ENCODE data around the gene CCDC85A. TPM values are rescaled to one million over a fixed set of nuclear protein-coding genes. Genes with fewer than 3 reads are reported as not detected.

Gene CCDC85A
- total and polyA plus RNA-seq, 2 experiments from 2014 or later = 0.21 to 0.24 TPM

GRCh38 chr2:56325661-56326345, 142.0 kb downstream of the CCDC85A start:
- no peaks in the 10 kb centered on the region for H3F3A ChIP-seq (replicated peaks; ENCODE audit: low read depth)
- H2AFZ ChIP-seq = no peak overlapping the region
- ATAC-seq (no peak), DNase-seq (ENCODE audit: low spot score) (no peak)
- Mint-ChIP-seq H3K36me3 (ENCODE audit: low read depth) (no peaks in the 10 kb centered on the region), H3K27ac (0 out of 2 replicates have a peak overlapping the region, but pooled peaks have one; percentile 72), H3K9me3 (no peaks in the 10 kb centered on the region), H3K4me1 (peaks cover 7% of the 10 kb centered on the region), H3K27me3 (ENCODE audit: insufficient read depth, low read depth, poor library complexity) (peaks cover 1% of the 10 kb centered on the region), H3K4me3 (no peak overlapping the region)
- H3K27me3 ChIP-seq (ENCODE audit: insufficient read depth) = no peaks in the 10 kb centered on the region
- H3K79me2 ChIP-seq (replicated peaks; ENCODE audit: insufficient read depth) = no peaks in the 10 kb centered on the region
- H3K36me3 ChIP-seq (ENCODE audit: insufficient read depth) = no peaks in the 10 kb centered on the region
- H3K4me3 ChIP-seq = no peak overlapping the region
- H3K9me2 ChIP-seq (ENCODE audit: insufficient read depth) = no peaks in the 10 kb centered on the region
- H3K27ac ChIP-seq (ENCODE audit: low read depth) = no peak overlapping the region
- H3K4me2 ChIP-seq = no peak overlapping the region
- H4K20me1 ChIP-seq (replicated peaks; ENCODE audit: insufficient read depth) = no peaks in the 10 kb centered on the region
- TF ChIP-seq ZNF462 (CRISPR knock-in tag; IDR thresholded peaks at IDR 0.05) (no peak), EZH2phosphoT487 (IDR thresholded peaks at IDR 0.05; ENCODE audit: unreplicated experiment) (no peak), CTCF (conservative IDR thresholded peaks at IDR 0.05; ENCODE audit: low read depth in 2 of 2) (no peak), ZNF331 (CRISPR knock-in tag; IDR thresholded peaks at IDR 0.05; ENCODE audit: low read depth) (no peak), REST (IDR thresholded peaks at IDR 0.05; ENCODE audit: unreplicated experiment) (no peak), JUNB (IDR thresholded peaks at IDR 0.05; ENCODE audit: unreplicated experiment) (no peak), CREB1 (CRISPR knock-in tag; IDR thresholded peaks at IDR 0.05; ENCODE audit: low read depth) (no peak), STAT1 (IDR thresholded peaks at IDR 0.05; ENCODE audit: unreplicated experiment) (no peak), POLR2AphosphoS5 (IDR thresholded peaks at IDR 0.05; ENCODE audit: low read depth) (no peak), NANOG (IDR thresholded peaks at IDR 0.05; ENCODE audit: borderline replicate concordance) (no peak), ZNF114 (CRISPR knock-in tag; IDR thresholded peaks at IDR 0.05) (no peak), ETS1 (IDR thresholded peaks at IDR 0.05) (no peak), EZH2 (IDR thresholded peaks at IDR 0.05; ENCODE audit: low read depth, unreplicated experiment) (no peak)
- H3K4me1 ChIP-seq (ENCODE audit: insufficient read depth) = no peaks in the 10 kb centered on the region

Measured in GM23338 (cell line).